EL (cell line): ENCODE results near the gene KTN1.

Experiments
- DNase-seq: peaks from one replicate; pipeline ENCODE4 v3.0.0-alpha.2; 2016

Gene KTN1

DNA sequence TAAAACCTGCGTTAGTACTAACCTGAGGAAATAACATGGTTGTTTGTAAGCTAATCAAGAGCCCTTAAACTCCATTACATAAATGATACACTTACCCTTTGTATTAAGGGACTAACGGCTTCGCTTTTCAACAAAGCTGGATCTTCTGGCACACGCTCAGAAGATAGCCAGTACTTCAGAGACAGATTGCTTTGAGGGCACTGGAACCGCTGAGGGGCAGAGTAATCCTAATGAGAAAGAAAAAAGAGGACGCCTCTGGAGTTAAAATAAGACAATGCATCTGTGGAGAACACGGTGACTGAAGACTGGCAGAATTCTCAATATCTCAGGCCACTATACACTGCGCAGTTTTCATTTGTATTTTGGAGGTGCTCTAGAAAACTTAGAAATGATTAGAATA is 1.5 kb upstream of the KTN1 start:
- no peak for DNase-seq

DNA sequence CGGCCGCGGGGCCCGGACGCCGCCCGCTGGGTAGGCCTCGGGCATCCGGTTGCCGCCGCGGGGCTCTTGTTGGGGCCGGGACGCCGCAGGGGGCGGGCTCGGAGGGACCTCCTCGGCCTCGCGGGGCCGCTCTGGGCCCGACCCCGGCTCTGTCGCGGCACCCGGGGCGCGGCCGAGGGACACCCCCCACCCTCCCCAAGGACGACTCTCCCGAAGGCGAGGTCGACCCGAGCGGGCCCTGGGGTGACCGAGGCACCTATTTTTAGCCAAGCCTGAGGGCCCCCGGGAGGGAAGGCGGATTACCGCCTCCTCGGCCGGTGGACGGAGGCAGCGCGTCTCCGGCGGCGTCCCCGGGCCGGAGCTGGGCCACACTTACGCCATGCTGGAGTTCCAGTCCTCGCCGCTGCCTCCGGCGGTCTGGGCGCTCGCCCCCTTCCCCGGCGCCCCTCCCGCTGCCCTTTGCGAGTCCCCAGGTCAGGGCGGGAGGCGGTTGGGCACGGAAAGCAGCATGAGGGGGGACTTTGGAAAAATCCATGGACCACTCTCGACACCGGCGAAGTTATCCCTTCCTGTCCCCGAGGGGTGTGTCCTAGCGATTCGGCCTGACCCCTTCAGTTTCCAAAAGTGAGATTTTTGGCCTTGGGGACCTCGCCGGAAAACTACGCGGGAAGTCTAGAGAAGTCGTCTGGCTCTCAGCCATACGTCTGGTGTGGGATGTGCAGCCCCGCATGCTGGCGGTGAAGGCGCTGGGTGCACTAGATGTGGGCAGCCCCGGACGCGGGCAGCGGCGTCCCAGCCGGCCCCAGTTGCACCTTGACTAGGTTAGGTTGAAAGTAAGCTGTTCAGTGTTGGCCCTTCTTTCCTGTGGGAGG is 699 bp downstream of the KTN1 start:
- peak; percentile 62 for DNase-seq

DNA sequence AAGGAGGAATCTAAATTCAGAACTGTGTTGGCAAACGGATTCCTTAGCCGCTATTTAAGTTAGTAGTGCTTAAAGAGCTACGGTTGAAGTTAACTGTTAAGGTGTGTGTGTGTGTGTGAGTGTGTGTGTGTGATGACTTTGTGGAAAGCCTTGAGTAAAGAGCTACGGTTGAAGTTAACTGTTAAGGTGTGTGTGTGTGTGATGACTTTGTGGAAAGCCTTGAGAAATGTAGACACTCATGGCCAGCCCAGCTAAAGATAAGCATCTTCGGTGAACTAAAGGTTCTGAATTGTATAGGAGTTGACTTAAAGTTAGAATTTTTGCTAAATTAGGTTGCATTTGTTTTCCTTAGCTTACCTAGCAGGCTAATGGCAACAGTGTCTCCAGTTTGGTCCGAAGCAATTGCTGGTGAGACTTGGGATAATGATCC is 1.4 kb downstream of the KTN1 start:
- no peak for DNase-seq

DNA sequence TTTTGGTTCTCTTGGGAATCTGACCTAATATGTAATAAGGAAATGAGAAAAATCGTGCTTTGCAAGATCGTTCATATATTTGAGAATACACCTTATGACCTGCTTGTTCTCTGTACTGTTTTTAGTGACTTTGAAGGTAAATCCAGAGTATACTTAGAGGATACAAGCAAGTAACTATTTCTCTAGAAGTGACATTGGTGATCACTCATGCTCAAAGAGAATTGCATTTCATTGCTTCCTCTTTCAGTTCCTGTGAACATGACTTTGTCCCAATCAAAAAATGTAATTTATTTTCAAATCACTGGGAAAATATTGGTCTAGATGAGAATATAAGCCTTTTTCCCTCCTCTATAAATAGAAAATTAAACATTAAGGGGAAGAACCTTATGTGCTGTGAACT is 2.7 kb downstream of the KTN1 start:
- DNase-seq, result no peak

DNA sequence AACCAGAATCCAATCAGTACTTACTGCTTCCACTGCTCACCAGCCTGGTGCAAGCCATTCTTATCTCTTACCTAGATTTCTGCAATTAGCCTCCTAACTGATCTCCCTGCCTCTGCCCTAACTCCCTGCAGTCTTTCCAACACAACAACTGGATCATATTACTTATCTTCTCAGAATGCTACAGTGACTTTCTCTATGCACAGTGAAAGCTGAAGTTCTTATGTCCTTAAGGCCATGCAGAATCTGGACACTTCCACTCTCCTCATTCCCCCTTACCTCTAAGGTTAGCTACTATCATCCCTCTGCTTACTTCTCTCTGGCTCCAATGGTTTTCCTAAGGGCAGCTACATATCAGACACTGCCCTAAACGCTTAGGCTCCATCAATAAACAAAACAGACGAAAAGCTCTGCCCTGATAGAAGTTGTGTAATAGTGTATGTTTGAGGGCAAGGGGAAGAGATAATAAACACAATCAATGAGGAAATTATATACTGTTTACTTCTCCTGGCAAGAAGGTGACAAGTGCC is 4.0 kb downstream of the KTN1 start:
- no peak for DNase-seq

DNA sequence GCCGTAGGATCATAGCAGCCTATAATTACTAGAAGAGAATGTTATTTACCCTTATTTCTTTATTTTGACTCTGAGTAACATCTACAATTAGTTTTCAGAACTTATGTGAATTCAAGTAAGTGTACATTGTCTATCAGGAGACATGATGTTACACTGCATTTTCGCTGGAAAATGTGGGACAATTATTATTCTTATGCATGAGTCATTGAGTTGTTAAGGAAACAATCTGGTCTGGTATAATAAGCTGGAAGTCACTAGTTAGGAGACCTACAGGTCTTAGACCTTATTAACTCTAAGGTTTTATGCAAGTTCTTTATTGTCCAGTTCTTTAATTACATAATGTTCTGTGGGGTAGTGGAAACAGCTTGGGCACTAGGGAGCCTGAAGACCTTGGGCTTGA is 5.8 kb downstream of the KTN1 start:
- DNase-seq, result peak; percentile 53

DNA sequence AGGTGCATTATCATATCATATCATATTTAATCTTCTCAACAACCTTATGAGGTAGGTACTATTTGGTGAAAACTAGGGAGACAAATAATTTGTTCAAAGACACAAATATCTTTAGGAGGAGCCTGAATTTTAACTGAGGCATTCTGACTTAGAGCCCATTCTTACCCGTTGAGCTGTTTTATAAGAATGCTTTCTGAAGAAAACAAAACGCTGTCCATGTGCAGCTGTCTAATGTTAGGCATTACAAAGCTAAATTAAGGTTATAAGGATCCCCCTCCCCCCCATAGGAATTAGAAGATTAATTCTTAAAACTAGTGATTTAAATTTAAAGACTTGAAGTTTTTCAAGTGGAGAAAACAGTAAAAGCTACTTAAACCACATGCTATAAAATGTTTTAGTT is 6.4 kb downstream of the KTN1 start:
- no peak for DNase-seq

DNA sequence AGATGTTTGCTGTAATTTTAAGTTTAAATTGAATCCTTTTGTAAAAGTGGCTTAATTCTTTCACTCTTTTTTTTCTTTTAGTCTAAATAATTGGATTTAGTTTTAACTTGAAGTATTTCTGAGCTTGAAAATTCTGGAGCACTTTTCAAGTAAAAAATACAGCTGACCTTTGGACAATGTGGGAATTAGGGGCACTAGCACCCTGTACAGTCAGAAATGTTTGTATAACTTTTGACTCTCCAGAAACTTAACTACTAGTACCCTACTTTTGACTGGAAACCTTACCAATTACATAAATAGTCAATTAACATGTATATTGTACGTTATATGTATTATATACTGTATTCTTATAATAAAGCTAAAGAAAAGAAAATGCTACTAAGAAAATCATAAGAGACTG is 7.8 kb downstream of the KTN1 start:
- no peak for DNase-seq

DNA sequence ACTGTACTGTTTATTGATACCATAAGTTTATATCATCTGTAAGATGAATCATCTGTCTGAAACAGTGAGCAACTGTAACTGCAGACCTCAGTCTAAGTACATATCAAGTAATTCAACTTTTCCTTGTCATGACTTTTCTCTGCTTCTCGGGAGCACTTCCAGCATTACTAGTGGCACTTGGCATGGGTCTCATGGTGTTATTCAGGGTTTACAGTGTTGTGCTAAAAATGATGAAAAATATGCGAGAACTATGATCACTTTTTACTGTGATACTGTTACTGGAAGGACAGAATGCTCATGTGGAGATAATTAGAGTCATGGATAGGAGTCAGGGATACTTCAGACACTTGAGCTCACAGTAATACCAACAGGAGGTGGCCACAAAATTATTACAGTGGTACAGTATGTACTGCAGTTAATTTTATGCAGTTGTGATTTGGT is 8.3 kb downstream of the KTN1 start:
- DNase-seq, result peak; percentile 46

DNA sequence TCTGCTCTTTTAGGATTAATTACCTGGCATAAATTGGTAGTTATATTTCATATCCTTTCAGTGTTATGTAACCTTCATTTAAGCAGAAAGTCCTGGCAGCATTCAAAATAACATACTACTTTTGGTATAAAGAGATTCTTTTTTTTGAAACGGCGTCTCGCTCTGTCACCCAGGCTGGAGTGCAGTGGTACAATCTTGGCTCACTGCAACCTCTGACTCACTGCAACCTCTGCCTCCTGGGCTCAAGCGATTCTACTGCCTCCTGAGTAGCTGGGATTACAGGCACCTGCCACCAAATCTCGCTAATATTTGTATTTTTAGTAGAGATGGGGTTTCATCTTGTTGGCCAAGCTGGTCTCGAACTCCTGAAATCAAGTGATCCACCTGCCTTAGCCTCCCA is 9.2 kb downstream of the KTN1 start:
- no peak for DNase-seq

DNA sequence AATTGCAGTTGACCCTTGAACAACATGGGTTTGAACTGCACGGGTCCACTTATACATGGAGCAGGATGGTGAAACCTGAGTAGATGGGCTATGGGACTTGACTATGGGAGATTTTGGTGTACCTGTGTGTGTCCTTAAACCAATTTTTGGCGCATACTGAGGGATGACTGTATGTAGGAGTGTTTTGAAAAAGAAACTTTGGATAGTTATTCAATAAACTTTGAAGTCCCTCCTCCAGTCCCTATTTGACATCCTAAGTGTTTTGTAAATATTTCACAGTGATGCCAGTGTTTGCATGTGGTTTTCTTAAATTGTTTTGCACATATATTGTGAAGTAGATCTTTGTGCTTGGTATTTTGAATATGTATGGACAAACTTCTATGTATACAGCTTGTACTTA is 12.4 kb downstream of the KTN1 start:
- no peak for DNase-seq

DNA sequence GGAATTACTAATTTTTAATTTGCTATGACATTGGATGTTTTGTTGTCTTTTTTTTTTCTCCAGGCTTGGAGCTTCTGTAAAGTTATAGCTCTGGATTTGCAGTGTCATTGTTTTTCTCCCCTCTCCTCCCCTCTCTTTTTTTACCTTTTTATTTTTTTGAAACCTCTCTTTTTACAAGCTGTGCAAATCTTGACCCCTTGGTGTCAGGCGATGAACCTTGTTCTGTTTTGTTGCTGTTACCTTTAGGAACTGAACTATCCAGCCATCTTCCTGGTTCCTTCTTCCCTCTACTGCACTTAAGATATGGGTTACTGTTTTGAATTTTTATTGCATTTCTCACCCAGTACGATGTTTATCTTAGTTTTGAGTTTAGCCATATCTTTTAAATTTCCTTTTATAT is 13.7 kb downstream of the KTN1 start:
- DNase-seq, result no peak

DNA sequence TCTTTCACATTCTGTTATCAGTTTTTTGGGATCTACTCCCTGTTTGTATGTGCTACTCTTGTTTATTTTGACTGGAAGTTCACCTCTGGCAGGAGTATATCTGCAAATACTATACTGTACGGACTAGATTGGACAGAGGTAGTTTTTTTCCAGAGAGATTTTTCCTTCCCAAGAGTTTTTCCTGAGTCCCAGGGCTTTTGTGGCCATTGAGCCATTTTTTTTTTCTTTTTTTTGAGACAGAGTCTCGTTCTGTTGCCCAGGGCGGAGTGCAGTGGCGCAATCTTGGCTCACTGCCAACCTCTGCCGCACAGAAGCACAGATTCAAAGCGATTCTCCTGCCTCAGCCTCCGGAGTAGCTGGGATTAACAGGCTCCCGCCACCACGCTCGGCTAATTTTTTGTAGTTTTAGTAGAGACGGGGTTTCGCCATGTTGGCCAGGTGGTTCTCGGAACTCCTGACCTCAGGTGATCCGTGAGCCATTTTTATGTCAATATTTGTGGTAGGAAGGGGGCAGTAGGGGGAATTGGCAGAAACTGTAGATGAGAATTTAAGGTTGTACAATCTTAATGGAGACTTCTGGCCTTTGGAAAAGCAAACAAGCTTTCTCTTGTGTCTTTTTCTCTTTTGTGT is 19.4 kb downstream of the KTN1 start:
- DNase-seq, result no peak

DNA sequence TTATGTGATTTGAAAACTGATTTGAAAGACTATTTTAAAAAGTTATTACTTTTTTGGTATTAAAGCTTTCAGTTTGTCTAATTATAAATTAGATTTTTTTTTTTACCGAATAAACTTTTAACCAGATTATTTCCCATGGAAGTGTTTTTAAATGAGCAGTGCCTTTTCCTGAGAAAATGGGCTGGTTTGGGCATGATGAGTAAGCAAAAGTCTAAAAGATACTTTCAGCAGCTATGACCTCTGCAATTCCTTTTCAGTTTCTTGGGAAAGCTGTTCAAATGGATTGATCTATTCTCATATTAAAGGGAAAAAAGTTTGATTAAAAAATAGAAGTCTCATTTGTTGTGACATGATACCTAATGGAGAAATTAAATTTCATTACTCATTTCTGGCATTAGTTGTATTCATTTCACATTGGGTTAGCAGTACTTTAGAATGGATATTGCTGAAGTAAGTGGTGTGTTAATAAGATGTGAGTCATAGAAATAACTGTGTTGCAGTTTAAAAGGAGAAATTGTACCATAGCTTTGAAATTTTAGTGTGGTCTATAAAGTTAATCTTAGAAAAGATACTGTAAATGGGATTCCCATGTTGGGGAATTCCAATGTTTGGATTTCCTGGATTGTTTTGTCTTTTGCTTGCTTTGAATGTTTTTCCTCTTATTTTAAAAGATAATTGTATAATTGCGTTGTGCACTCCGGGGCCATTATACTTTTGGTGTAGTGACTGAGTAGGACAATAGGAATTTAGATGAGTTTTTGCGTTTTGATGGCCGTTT is 21.0 kb downstream of the KTN1 start:
- DNase-seq, result peak; percentile 72

DNA sequence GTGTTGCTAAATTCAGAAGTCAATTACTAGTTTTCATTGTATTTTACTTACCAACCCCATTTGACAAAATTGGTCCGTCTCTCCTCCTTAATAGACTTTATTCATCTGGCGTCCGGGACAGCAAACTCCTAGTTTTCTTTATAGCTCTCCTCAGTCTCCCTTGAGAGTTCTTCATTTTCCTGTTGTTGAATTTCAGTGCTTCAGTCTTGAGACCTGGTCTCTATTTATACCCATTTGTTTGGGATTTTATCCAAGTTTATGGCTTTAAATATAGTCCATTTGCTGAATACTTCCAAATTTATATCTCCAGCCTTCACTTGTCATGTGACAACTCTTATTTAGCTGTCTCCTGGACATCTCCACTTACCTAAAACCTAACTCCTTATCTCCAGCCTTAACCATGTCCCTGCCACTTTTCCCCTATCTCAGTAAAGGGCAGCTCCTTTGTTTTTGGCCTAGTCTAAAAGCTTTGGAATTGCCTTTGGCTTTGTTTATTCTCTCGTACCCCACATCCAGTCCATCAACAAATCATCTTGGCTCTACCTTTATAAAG is 23.5 kb downstream of the KTN1 start:
- no peak for DNase-seq

DNA sequence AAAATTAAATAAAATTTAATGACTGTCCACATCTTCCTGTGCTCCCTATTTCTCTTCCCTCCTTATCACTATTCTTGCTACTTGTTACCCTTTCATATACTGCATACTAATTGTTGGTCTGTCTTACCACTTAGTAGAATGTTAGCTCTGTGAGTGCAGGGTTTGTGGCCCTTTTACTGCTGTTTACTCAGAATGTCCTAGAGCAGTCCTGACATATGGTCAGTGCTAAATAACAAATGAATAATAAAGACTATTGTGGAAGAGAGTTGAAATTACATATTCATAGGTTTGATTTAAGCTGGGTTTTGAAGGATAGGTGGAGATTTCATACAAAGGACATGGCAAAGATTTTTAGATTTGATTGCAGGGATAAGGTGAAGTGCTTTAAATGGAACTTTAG is 24.5 kb downstream of the KTN1 start:
- no peak for DNase-seq

DNA sequence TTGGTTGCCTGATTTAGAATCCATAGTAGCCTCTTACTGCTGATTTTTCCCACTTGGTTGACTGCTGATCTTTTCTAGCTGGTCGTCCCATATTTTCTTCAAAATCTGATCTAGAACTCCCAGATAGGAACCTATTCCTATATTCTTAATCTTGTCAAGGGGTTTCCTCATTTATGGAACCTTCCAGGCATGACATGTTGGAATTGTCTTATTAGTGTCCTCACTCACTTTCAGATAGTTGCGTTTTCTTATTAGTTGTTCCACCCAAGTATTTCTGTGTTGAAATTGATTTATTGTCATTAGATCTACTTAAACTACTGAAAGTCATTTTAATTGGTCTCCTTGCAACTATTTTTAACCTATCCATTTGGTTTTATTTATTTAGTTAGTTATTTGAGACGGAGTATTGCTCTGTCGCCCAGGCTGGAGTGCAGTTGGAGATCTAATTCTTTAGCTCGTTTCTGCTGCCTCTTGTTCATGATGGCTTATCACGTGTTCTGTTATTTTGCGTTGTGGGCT is 25.0 kb downstream of the KTN1 start:
- no peak for DNase-seq

DNA sequence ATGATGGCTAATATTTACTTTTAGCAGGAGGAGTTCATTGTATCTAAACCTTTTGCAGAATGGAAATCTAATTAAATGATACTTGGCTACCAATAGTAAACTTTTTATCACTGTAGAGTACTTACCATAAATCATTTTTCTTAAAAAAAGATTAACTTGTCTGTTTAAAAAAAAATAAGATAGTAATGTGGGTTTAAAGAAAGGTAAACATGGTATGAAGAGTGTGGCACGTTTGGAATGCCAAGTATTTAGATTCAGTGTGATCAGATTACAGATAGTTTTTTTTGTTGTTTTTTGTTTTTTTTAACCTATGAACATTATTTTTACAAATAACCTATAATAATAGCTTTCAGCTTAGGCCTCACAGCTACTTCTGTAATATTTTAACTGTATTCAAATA is 25.8 kb downstream of the KTN1 start:
- peak; percentile 59 for DNase-seq

DNA sequence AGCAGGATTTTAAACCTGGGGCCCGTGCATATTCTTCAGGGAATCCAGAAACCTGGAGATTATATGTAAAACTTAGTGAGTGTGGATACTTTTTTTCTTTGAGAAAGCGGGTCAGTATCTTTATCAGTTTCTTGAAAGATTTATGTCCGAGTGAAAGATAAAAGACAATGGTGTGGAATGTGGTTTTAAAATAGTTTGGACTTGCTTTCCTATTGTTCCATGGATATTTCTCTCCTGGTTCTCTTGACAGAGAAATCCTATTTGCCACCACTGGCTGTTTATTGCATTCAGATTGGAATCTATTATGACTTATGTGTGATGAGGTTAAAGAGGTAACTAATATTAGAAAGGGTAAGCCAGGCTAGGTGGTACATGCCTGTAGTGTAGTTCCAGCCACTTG is 27.4 kb downstream of the KTN1 start:
- DNase-seq, result no peak

DNA sequence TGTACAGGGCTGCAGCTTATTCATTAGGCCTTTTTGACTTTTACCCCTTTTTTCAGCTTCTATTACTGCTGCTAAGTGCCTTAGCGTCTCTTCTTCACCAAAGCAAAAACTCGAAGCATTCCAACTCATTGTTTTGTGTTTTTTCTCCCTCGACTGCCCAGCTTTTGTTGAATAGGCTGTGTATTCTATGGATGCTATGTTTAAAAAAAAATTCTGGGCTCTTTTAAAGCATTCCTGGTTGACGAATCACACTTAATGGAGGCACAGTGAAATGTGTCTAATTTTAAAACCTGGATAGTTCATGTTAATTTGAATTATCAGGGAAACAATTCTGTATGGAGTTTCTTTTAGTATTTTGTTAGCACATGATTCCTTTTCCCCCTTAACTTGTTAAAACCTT is 29.7 kb downstream of the KTN1 start:
- DNase-seq, result peak; percentile 59

DNA sequence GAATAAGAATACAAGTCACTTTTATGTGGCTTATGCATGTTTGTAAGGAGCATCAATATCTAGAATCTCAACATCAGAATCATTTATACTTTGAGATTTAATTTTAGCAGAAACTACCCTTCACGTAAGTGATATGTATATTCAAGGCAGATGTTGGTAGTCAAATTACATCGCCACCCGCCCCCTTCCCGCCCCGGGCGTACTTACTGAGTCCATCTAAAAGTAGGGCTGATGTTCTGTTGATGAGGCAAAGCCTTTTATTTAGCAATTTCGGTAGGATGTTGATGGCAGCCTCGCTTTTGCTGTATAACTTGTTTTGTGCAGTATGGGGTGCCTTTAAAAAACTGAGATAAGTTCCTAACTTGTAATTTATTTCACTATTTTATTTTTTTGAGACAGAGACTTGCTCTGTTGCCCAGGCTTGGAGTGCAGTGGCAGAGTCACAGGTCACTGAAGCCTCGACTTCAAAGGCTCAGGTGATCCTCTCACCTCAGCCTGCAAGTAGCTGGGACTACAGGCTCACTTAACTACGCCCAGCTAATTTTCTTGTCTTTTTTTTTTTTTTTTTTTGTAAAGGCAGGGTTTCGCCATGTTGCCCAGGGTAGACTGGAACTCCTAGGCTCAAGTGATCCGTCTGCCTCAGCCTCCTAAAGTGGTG is 30.8 kb downstream of the KTN1 start:
- DNase-seq, result no peak

DNA sequence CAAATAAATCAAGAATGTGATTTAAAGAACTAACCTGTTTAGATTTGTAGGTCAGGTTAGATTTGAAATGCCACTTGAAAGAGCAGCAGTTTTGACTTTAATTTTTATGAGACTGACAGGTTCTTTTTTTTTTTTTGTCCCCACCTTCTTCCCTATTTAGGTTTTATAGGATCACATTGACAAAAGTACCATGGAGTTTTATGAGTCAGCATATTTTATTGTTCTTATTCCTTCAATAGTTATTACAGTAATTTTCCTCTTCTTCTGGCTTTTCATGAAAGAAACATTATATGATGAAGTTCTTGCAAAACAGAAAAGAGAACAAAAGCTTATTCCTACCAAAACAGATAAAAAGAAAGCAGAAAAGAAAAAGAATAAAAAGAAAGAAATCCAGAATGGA is 31.9 kb downstream of the KTN1 start:
- no peak for DNase-seq
